Keratinocyte (primary cell): ENCODE data around the gene DDIAS.

Experiments used
- CTCF ChIP-seq, 3 experiments: IDR thresholded peaks in 1 of 3; conservative IDR thresholded peaks in 1 of 3; optimal IDR thresholded peaks in 1 of 3; 2 replicates in 2 of 3; 3 replicates in 1 of 3; pipeline versions ENCODE3 to v1.5.1; 2011; ENCODE audit warnings: low read length in 3 of 3, mild to moderate bottlenecking in 3 of 3, moderate library complexity in 2 of 3, control low read depth in 1 of 3, inconsistent platforms in 1 of 3; ENCODE audit not compliant: insufficient read depth in 2 of 3; ENCODE audit errors: extremely low read depth in 1 of 3
- EZH2 ChIP-seq: IDR thresholded peaks from one replicate; pipeline ENCODE4 v1.6.1; 2012; ENCODE audit warnings: inconsistent platforms, mild to moderate bottlenecking, low read length, moderate library complexity

- TF ChIP-seq CTCF (optimal IDR thresholded peaks at IDR 0.05 in 1 of 3, IDR thresholded peaks at IDR 0.05 in 1 of 3, conservative IDR thresholded peaks at IDR 0.05 in 1 of 3; ENCODE audit: extremely low read depth in 1 of 3, insufficient read depth in 2 of 3, low read length in 3 of 3) (no peak), EZH2 (no peak)
Measured at GRCh38 chr11:82939456-82939855, 37.9 kb downstream of the DDIAS start.
